GM19372 (cell line): ENCODE measurements around the gene C11orf21.

ENCODE experiments used
- ATAC-seq: cut with Tn5 transposase; IDR thresholded peaks from one replicate; pipeline ENCODE4 v1.9.1; 2021; ENCODE audit warnings: mild to moderate bottlenecking, low read depth, moderate library complexity; ENCODE audit not compliant: unreplicated experiment

Gene C11orf21

DNA sequence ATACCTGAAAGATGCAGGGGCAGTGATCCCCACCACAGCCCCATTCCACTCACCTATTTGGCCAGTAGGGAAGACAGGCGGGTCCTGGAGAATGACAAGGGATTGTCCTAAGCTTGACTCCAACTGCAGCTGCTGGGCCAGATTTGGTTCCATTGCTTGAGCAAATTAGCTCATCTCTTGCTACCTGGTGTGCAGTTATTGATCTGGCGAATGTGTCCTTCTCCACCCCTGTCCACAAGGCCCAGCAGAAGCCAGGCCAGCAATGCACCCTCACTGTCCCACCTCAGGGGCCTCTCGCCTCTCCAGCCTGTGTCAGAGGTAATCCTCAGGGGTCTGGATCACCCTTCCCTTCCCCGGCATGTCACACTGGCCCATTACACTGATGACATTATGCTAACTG is 23.4 kb upstream of the C11orf21 start:
- no peak for ATAC-seq

DNA sequence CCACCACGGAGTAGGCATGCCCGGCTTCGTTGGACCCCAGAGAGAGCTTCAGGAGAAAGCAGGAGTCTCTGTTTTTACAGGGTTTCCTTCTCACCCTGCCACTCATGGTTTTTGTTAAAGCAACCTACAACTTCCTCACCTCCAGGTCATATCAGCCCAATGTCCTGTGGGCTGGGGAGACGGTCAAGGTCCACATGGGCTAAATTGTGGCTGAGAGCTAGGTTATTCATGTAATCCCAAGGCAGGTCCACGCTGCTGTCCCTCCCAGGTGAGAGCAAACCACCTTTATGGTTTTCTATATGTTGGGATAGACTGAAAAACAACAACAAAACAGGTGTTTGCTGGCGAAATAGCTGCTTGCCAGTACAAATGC is 19.6 kb upstream of the C11orf21 start:
- ATAC-seq: no peak

- no peak for ATAC-seq
Measured at GRCh38 chr11:2320568-2321310, 19.0 kb upstream of the C11orf21 start.

DNA sequence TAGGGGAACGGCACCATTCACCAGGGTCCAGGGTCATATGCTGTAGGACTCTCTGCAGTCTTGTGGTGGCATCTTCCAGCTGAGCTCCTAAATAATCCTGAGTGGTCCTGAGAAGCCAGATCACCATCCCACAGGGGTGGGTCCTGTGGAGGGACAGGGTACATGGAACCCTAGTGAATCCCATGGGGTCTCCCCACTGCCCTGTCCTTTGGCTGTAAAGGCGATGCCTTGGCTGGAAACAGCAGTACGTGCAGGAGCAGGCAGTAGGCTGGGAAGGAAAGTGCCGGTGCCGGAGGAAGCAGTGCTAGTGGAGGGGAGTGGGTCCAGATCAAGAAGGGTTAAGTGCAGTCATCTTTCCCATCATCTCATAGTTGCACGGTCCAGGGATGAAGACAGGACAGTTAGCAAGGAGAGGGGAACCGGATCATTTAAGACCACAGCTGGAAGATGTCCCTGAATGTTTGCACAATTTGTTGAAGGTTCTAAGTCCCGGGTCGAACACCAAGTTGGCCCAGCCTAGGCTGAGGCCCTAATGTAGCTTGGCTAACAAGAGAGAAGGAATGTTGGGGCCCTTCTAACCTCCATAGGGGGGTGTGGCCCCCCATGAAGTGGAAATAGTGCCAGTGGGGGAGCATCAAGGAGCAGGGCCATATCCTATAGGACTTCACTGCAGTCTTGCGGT is 18.2 kb upstream of the C11orf21 start:
- ATAC-seq: no peak

DNA sequence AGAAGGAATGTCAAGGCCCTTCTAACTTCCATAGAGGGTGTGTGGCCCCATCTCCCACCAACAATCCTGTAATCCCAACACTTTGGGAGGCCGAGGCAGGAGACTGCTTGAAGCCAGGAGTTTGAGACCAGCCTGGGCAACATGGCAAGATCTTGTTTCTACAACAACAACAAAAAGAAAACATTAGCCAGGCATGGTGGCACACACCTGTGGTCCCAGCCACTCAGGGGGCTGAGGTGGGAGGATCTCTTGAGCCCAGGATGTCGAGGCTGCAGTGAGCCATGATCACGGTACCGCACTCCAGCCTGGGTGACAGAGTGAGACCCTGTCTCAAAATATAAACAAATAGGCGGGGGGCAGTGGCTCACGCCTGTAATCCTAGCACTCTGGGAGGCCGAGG is 17.0 kb upstream of the C11orf21 start:
- no peak for ATAC-seq

DNA sequence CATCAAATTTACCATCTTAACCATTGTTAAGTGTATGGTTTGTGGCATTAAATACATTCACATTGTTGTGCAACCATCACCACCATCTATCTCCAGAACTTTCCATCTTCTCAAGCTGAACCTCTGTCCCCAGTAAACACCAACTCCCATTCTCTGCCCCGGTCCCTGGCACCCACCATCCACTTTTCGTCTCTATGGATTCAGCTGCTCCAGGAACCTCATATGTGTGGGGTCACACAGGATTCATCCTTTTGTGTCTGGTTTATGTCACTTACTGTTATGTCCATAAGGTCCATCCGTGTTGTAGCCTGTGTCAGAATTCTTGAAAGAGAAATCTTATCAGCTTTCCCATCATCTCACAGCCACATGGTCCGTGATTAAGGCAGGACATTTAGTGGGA is 16.4 kb upstream of the C11orf21 start:
- no peak for ATAC-seq

GRCh38 chr11:2317354-2318050 is 15.8 kb upstream of the C11orf21 start:
- ATAC-seq: no peak

DNA sequence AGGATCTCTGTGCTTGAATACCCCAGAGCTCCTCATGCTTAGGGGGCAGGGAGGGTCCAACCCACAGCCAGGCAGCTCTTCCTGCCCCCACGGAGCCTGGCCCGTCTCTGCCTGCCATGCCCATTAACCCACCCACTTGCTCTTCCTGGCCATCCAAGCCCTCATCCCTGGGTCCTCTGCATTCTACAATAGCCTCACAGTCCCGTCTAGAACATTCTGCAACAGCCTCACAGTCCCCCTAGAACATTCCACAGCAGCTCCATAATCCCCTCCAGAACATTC is 15.2 kb upstream of the C11orf21 start:
- ATAC-seq: no peak

- ATAC-seq: no peak
Measured at GRCh38 chr11:2316169-2316962, 14.6 kb upstream of the C11orf21 start.

DNA sequence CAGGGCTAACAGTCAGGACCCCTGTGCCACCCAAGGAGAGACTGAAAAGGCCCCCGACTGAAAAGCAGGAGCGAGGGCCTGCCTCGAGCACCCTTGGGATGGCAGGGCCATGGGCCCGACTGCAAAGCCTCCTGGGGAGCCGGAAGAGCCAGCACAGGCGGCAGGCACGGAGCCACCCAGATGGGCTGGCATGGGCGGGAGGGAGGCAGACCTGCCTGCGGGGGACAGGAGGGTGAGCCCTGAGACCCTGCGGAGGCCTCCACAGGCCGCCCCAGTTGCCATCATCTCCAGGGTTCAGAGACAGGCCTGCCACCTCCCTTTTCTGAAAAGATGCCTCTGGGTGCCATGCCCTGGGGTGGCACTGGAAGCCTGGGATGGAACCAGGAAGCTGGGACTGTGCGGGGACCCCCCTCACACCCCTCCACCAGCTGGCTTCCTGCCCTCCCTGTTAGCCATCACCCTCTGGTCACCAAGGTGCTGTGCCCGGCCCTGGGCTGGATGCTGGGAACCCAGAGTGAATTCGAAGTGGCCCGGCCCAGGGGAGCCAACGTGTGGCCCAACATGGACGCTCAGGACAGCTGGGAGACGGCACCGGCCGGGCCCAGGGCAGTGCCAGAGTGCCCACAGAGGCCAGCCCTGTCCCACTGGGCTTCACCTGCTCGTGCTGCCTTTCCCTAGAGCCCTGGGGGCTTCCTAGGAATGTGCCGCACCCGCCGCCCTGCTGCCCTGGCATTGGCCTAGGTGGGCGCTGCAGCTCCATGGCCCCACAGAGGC is 13.9 kb upstream of the C11orf21 start:
- ATAC-seq: no peak

DNA sequence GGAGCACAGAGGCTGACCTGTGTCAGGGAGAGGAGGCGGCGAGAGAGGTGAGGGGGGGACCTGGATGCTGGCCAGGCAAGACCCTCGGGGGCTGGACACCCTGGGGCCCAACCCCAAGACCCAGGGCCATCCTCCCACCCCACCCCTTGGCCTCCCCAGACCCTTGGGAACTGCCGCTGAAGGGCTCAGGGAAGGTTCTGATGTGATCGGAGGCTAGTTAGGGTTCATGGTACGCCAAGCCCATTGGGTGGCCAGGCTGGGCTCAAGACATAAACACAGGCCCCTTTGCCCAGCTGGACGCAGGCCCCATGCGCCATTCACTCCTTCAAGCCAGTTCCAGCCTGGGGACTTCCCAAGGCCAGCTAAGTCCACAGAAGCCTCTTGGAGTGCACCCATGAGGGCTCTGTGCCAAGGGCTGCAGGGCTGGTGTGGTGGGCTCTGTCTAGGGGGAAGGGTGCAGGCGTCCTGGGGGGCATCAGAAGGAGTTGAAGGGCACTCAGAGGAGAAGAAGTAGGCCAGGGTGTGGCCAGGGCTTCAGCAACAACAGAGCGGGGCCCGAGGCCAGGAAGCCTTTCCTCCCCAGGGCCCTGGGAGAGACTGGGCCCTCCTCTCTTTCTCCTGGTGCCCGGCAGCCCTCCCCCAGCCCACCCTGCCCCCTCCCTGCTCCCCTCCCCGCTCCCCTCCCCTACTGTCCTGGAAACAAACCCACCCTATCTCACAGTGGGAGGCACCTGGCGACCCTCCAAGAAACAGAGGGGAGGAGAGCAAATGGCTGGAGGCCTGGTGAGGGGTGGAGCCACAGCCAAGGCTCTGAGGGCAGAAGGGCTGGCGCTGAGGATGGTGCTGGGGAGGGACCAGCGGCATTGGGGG is 13.0 kb upstream of the C11orf21 start:
- ATAC-seq: no peak

- no peak for ATAC-seq
Measured at GRCh38 chr11:2314136-2314524, 12.4 kb upstream of the C11orf21 start.

GRCh38 chr11:2313051-2313951 is 11.6 kb upstream of the C11orf21 start:
- ATAC-seq: no peak

DNA sequence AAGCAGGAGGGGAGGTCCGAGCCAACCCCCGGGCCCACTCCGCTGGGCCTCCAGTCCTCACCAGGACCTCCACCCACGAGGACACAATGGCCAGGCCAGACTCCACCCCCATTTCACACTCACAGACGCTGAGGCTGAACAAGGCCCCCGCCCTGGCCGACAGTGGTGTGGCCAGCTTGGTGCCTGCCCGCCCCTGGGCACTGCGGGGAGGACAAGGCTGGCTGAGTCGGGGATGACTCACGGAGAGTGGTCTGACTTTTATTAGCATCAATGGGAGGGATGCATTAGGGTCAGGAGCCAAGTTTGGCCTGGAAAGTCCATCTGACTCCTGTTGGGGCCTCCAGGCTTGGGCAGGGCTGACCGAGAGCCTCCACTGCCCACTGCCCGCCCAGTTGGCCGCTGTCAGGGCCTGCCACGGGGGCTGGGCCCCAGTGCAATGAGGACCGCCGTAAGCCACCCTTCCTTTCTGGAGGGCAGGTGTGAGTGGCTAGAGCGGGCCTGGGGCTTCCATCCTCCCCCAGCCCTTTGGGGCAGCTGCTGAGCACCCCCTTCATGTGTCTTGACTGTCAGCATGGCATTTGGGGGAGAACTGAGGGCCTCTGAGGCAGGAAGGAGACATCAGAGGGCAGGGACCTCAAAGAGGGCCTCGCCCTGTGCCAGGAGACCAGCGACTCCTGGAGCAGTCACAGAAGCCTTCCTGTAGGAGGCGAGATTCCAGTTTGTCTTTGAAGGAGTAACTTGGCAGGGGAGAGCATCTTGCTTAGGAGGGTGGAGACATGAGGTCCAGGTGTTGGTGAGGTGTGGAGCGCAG is 10.7 kb upstream of the C11orf21 start:
- ATAC-seq: no peak

GRCh38 chr11:2311353-2312133 is 9.8 kb upstream of the C11orf21 start:
- ATAC-seq: no peak

DNA sequence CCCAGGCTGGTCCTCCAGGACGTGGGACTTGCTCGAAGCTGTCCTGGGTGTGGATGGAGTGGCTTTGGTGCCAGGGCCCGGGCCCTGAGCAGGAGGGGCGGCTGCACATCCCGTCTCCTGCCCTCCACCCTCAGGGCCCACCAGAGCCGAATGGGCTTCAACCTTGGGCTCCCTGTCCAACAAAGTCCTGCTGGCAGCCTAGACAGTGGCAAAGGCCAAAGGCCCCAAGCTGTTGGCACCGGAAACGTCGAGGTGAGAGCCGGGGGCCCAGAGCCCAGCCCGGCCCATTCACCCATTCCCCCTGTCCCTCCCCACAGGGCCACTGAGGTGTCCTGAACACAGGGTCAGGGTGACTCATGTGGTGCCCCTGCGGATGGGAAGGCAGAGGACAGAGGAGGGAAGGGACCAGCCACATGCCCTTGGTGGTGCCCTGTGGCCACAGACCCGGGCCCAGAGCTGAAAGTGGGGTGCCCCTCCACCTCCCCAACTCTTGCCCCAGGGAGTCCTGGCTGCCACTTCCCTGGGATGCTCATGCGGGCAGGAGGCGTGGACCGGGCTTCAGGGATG is 9.2 kb upstream of the C11orf21 start:
- ATAC-seq: no peak
